GM18526 (cell line): ENCODE results near the gene BLOC1S4.

Experiments used
- POLR2A ChIP-seq: IDR thresholded peaks from 3 replicates; pipeline ENCODE4 v1.6.1; 2011; ENCODE audit not compliant: insufficient read length; ENCODE audit errors: extremely low read depth

BLOC1S4 gene

GRCh38 chr4:6742507-6742906 lies 26.5 kb downstream of the BLOC1S4 start:
- TF ChIP-seq POLR2A = no peak

GRCh38 chr4:6742989-6743388 lies 27.0 kb downstream of the BLOC1S4 start:
- no peak for TF ChIP-seq POLR2A

DNA sequence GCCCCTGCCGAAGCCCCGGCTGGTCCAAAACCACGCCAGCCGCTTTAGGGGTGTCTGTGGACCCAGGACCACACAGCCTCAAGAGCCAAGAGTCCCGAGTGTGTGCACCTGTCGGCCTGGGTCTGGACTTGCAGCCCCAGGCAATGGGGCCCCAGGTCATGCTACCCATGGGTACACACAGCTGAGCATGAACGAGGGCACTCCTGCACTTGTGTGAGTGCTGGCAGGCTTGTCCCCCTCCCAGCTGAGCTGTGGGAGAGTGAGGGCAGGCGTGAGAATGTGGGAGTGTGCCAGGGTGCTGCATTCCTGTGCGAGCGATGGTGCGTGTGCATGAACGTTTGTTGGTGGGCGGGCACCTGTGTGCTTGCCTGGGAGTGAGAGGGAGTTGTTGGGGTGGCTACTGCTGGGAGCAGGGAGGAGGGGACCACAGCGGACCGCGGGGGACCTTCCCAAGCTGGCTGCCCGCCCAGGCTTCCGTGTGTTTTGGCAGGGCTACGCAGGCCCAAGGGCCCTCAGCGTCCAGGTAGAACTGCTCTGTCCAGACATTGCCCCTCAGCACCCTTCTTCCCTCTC lies 30.8 kb downstream of the BLOC1S4 start:
- no peak for TF ChIP-seq POLR2A

DNA sequence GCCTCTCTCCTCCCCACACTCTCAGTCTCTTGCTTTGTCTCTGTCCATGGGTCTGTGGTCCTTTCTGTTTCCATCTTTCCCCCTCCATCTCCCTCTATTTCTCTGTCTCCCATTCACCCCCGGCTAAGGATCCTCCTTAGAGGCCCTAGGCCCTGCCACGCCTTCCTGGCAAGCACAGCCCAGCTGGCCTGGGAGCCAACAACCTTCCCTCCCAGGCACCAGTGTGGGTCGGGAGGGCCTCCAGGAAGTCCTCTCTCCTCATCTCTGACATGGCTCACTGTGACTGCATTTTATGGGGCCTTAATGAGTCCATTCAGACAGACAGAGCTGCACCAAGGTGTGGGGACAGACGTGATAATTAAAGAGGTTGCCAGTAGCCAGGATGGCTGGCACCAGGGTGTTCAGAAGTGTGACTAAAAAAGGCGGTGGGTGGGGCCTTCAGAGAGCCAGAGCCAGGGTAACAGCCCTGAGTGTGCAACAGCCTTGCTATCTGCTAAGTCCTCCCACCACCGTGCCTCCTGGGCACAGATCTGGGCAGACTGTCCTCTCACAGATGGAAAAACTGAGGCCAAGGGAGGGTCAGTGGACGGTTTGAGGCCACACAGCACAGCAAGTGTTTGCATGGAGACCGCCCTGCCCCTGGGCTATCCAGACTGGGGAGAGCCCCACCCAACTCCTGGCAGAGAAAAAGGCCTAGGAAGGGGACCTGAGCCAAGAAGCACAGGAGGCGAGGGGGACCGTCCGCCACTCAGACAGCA lies 31.5 kb downstream of the BLOC1S4 start:
- TF ChIP-seq POLR2A = no peak

GRCh38 chr4:6748286-6748685 lies 32.3 kb downstream of the BLOC1S4 start:
- no peak for TF ChIP-seq POLR2A

DNA sequence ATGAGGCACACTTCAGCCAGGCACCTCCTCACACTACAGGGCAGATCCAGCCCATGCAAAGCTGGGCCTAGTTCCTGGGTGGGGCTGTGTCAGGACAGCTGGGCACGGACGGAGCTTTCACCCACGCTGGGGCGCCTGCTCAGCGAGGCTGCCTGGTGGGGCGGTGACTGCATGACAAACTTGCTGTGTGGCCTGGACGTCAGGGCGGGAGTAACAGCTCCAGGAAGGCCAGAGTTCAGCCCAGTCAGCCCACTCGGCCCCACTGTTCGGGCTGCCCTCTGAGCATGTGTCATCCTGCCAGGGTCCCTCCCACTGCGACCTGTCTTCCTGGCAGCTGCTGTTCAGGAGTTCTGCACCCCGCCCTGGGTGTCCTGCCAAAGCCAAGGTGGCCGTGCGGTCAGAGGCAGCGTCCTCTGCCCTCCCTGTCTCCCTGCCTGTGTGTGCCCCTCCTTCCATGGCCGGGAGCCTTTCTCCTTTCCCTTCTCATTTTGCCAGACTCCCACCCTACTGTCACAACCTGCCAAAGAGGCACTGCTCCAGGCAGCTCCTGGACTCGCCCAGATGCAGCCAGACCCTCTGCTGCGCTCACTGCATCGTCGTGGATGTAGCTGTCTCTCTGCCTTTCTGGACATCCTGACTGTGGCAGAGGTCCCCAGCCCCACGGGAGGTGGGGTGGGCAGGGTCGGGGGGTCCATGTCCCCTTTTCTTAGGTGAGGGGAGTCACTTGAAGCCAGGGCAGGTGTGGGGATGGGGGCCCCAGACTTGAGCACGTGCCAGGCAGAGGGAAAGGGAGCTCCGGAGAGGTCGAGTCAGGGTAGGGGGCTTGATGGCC lies 33.6 kb downstream of the BLOC1S4 start:
- TF ChIP-seq POLR2A = no peak

DNA sequence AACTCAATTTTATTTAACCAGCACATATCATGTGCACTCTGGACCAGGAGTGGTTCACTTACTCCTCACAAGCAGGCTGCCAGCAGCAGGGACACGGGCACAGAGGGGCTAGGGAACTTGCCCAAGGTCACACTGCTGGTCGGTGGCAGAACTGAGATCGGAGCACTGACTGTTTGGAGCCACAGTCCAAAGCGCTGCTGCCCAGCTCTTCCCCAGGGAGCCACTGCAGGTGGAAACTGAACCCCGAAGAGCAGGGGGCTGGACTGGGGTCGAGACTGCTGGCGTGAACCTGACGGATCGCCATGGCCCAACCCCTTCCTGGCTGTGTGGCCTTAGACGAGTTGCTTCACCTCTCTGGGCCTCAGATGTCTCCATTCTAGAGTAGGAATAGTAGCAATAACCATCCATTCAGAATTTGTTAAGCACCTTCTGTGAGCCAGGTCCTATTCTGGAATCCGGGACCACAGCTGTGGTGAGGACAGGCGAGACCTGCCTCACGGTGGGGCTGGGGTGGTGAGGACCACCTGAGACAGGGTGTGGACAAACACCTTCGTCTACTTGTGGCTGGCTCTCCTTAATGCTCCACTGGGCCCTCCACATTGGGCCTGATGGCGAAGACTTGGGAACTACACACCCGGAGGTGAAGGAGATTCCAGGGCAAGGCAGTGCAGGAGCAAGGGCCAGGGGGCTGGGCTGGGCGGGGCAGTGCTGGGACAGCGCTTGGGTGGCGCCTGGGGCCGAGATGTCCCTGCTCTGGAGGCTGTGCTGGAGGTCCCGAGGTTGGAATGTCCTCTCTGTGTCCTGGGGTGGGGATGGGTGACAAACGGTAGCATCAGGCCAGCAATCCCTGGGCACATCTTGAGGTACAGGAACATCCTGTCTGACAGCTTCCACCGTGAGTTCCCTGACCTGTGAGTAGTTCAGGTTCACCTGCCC lies 34.6 kb downstream of the BLOC1S4 start:
- no peak for TF ChIP-seq POLR2A

- no peak for TF ChIP-seq POLR2A
Observed at GRCh38 chr4:6751611-6752485, 35.9 kb downstream of the BLOC1S4 start.

DNA sequence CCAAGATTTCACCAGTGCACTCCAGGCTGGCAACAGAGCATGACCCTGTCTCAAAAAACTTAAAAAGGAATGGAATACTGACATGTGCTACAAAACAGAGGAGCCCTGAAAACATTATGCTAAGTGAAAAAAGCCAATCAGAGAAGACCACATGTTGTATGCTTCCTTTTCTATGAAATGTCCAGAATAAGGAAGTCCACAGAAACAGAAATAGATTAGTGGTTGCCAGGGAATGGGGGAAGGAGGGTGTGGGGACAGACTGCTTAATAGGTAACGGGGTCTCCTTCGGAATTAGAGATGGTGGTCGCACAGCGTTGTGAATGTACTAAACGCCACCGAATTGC lies 36.5 kb downstream of the BLOC1S4 start:
- no peak for TF ChIP-seq POLR2A

- TF ChIP-seq POLR2A = no peak
Observed at GRCh38 chr4:6753103-6753560, 37.2 kb downstream of the BLOC1S4 start.

DNA sequence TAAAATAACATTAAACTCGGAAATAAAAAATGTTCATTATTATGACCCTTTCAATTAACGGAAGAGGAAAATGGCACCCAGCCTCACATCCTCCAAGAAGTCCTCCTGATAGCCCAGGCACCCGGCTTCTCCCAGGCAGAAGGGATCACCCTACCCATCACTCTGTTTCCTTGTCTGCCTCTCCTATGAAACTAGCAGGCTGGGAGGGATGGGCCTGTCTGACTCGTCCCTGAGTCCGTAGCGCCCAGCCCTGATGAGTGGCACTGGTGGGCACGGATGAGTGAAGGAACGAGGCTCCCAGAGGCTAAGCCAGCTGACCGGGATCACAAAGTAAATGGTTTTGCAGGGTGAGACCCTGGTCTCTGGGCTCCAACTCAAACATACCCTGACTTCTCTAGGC lies 37.9 kb downstream of the BLOC1S4 start:
- no peak for TF ChIP-seq POLR2A

- TF ChIP-seq POLR2A = no peak
Observed at GRCh38 chr4:6754481-6755087, 38.6 kb downstream of the BLOC1S4 start.

DNA sequence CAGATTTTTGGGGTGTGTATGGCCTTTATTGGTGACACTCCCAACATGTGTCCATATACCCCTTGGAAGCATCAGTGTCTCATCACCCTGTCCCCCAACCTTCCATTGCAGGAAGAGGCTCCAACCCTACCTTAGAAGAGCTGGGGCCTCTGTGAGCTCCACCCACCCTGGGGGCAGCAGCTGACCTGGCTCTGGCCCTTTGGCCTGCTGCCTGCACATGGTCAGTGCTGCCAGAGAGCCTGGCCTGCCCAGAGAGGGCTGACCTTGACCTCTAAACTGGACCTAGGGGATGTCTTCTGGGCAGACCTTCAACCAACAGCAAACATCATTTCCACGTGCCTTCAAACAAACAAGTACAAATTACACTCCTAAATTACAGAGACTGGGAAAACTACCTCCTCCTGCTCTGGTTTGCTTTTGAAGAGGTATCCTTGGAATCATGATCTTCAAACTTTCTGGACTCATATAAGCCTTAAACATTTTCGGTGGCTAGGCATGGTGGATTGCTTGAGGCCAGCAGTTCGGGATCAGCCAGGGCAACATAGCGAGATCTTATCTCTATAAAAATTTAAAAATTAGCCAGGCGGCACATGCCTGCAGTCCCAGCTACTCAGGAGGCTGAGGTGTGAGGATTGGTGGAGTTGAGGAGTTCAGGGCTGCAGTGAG lies 39.2 kb downstream of the BLOC1S4 start:
- TF ChIP-seq POLR2A = no peak
